DND-41 (cell line): Measurements from ENCODE around the gene WDR90.

Source experiments
- ATAC-seq: fragments of 200-7000 bp; cut with Tn5 transposase; 3 replicates; pipeline ENCODE4 v1.9.1; 2021; ENCODE audit warnings: low read depth; ENCODE audit not compliant: insufficient read depth
- DNase-seq: peaks from one replicate; pipeline ENCODE4 v3.0.0-alpha.2; 2020
- H2AFZ ChIP-seq: 2 replicates; pipeline ENCODE4 v1.6.0; 2012; ENCODE audit warnings: low read depth, low read length
- H3K27ac ChIP-seq: 2 replicates; pipeline ENCODE4 v1.5.1; 2012; ENCODE audit warnings: low read length, inconsistent platforms
- H3K27me3 ChIP-seq: fragments of 200-600 bp; sonication (generic); 2 replicates; pipeline ENCODE4 v1.6.0; 2012; ENCODE audit warnings: low read length, mild to moderate bottlenecking, inconsistent platforms; ENCODE audit not compliant: insufficient read depth, poor library complexity
- H3K36me3 ChIP-seq: 2 replicates; pipeline ENCODE4 v1.5.1; 2012; ENCODE audit warnings: low read length, inconsistent platforms; ENCODE audit not compliant: insufficient read depth
- H3K4me1 ChIP-seq: 2 replicates; pipeline ENCODE4 v1.5.1; 2012; ENCODE audit warnings: mild to moderate bottlenecking, low read length; ENCODE audit not compliant: insufficient read depth
- H3K4me2 ChIP-seq: 2 replicates; pipeline ENCODE4 v1.6.0; 2012; ENCODE audit warnings: mild to moderate bottlenecking, moderate library complexity, low read length, inconsistent platforms; ENCODE audit not compliant: insufficient read depth
- H3K4me3 ChIP-seq, 2 experiments: fragments of 200-600 bp in 1 of 2; shearing (Covaris generic) in 1 of 2; 2 replicates each; pipeline ENCODE4 v1.5.1; 2012 to 2016; ENCODE audit warnings: inconsistent platforms in 2 of 2, low read length in 2 of 2, mild to moderate bottlenecking in 2 of 2, low read depth in 1 of 2, moderate library complexity in 1 of 2
- H3K79me2 ChIP-seq: 2 replicates; pipeline ENCODE4 v1.6.0; 2012; ENCODE audit warnings: low read length, inconsistent platforms; ENCODE audit not compliant: insufficient read depth
- H3K9ac ChIP-seq: 2 replicates; pipeline ENCODE4 v1.6.0; 2012; ENCODE audit warnings: low read depth, mild to moderate bottlenecking, inconsistent platforms, low read length, moderate library complexity
- H3K9me3 ChIP-seq: 2 replicates; pipeline ENCODE4 v1.5.1; 2012; ENCODE audit warnings: low read length, moderate library complexity, mild to moderate bottlenecking, inconsistent platforms; ENCODE audit not compliant: insufficient read depth, severe bottlenecking
- H4K20me1 ChIP-seq: 2 replicates; pipeline ENCODE4 v1.6.0; 2012; ENCODE audit warnings: low read length; ENCODE audit not compliant: insufficient read depth
- EZH2 ChIP-seq: IDR thresholded peaks from 3 replicates; pipeline ENCODE4 v1.6.1; 2012; ENCODE audit warnings: borderline replicate concordance, low read depth, mild to moderate bottlenecking, moderate library complexity, low read length, inconsistent platforms; ENCODE audit not compliant: severe bottlenecking
- TF ChIP-seq, protein P1 (sequence below): IDR thresholded peaks from 2 replicates; pipeline ENCODE4 v1.5.1; 2012; ENCODE audit warnings: borderline replicate concordance, low read length, moderate library complexity, mild to moderate bottlenecking; ENCODE audit not compliant: poor library complexity, severe bottlenecking; ENCODE audit errors: extremely low read depth

Gene WDR90

DNA sequence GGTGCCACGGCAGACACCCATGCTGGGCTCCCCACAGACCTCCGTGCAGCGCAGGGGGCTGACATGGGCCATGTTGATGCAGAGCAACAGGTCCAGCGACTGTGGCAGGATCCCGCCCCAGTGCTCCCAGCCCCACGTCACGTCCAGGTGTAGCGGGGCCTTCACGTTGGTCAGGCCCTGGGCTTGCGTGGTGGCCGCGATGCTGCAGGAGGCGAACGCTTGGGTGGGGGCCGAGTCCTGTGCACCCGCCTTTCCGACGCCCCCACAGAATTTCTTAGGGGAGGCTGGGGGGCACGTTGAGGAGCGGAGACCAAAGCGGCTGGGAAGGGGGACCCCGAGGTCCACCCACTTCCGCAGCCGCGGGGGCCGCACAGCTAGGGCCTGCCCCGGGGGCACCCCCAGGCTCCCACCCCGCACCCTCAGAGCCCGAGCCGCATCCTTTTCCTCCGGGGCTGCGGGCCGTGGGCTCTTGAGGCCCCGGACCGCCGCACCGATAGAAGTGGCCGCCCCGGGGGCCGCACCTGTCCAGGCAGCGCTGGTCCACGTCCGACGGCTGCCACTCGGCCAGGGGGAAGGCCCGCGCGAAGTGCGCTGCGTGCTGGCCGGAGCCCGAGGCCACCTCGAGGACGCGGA lies 13.5 kb upstream of the WDR90 start:
- H3K4me3 ChIP-seq, result peak overlapping the region; percentile 80 to 84
- H3K9ac ChIP-seq, result peak overlapping the region; percentile 92
- peaks cover 25% of the 10 kb centered on the region for H4K20me1 ChIP-seq
- ATAC-seq (peak; percentile 6; the same call in 2 of the 3 replicates), DNase-seq (peak; percentile 27)
- H3K9me3 ChIP-seq, result no peaks in the 10 kb centered on the region
- TF ChIP-seq, protein P1, sequence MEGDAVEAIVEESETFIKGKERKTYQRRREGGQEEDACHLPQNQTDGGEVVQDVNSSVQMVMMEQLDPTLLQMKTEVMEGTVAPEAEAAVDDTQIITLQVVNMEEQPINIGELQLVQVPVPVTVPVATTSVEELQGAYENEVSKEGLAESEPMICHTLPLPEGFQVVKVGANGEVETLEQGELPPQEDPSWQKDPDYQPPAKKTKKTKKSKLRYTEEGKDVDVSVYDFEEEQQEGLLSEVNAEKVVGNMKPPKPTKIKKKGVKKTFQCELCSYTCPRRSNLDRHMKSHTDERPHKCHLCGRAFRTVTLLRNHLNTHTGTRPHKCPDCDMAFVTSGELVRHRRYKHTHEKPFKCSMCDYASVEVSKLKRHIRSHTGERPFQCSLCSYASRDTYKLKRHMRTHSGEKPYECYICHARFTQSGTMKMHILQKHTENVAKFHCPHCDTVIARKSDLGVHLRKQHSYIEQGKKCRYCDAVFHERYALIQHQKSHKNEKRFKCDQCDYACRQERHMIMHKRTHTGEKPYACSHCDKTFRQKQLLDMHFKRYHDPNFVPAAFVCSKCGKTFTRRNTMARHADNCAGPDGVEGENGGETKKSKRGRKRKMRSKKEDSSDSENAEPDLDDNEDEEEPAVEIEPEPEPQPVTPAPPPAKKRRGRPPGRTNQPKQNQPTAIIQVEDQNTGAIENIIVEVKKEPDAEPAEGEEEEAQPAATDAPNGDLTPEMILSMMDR, result no peak
- no peak for TF ChIP-seq EZH2
- H3K4me1 ChIP-seq, result peaks cover 27% of the 10 kb centered on the region
- H3K27me3 ChIP-seq, result no peaks in the 10 kb centered on the region
- peaks cover 17% of the 10 kb centered on the region for H3K36me3 ChIP-seq
- peaks cover 23% of the 10 kb centered on the region for H3K79me2 ChIP-seq
- H3K4me2 ChIP-seq, result peak overlapping the region; percentile 92
- H2AFZ ChIP-seq, result peak overlapping the region; percentile 86
- peak overlapping the region; percentile 84 for H3K27ac ChIP-seq

GRCh38 chr16:636206-637080 lies 12.7 kb upstream of the WDR90 start, which contains the start of gene METTL26:
Gene METTL26 (minus strand): TSS chr16:636305. CDS start chr16:636290, 15 bp downstream.
- no peaks in the 10 kb centered on the region for H3K9me3 ChIP-seq
- H3K27ac ChIP-seq, result peak within 1 kb of the TSS; percentile 91
- H3K4me1 ChIP-seq, result peaks cover 31% of the 10 kb centered on the region
- H3K27me3 ChIP-seq, result no peaks in the 10 kb centered on the region
- peaks cover 17% of the 10 kb centered on the region for H3K36me3 ChIP-seq
- H2AFZ ChIP-seq, result peak within 1 kb of the TSS; percentile 89
- peaks cover 23% of the 10 kb centered on the region for H3K79me2 ChIP-seq
- TF ChIP-seq EZH2, result no peak
- TF ChIP-seq, protein P1, result peak; percentile 29
- H3K9ac ChIP-seq, result peak within 1 kb of the TSS; percentile 92
- ATAC-seq, result peak; percentile 86
- peak within 1 kb of the TSS; percentile 80 to 84 for H3K4me3 ChIP-seq
- H4K20me1 ChIP-seq, result peaks cover 22% of the 10 kb centered on the region
- peak; percentile 96 for DNase-seq
- H3K4me2 ChIP-seq, result peak within 1 kb of the TSS; percentile 92

DNA sequence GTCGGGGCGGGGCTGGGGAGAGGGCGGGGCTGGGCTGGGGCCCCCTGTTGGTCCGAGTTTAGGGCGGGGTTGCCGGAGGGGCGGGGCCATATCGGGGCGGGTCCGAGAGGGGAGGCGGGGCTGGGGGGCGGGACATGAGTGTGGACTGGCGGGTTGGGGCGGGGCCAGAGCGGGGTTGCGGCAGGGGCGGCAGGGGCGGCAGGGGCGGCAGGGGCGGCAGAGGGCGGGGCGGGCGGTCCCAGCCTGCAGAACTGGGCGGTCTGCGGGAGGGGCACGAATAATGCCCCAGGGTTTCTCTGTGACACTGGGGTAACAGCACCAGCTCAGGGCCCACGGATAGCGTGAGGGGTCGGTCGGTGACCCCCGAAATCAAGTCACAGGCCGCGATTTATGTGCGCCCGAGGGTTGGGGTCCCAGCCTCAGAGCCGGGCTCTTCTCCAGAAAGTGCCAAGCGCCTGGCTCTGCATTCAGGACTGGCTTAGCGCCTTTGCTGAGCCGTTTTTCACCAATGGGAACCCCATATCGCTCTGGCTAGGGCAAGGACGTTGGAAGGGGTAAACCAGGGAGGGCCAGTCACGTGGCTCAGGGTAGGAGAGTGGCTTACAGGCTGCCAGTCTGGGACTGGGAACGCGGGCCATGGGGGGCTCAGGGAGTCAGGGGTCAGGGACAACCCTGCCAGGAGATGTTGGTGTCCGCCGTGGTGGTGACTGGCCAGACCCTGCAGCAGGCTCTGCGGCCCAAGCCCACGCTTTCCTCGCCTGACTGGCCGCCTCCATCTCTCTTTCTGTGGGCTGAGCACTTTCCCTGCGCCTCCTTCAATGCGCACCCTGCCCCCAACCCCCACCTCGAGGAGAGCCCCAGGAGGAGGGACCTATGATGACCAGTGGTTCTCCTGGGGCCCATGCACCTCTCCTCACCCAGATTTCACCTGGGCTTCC lies 11.8 kb upstream of the WDR90 start:
- Histone ChIP-seq H2AFZ (peak overlapping the region; percentile 89), H3K36me3 (peaks cover 17% of the 10 kb centered on the region), H3K9ac (peak overlapping the region; percentile 92), H3K4me1 (peaks cover 38% of the 10 kb centered on the region), H3K27ac (peak overlapping the region; percentile 91), H4K20me1 (peaks cover 22% of the 10 kb centered on the region), H3K79me2 (peaks cover 23% of the 10 kb centered on the region), H3K4me3 (peak overlapping the region; percentile 80 to 84; a peak in 3 of 4 replicates), H3K27me3 (no peaks in the 10 kb centered on the region), H3K9me3 (no peaks in the 10 kb centered on the region), H3K4me2 (peak overlapping the region; percentile 92)
- DNase-seq, result no peak
- ATAC-seq, result no peak
- TF ChIP-seq, protein P1, result no peak
- no peak for TF ChIP-seq EZH2
